ENCODE measurements around the gene TBX21.

TBX21 gene

GRCh38 chr17:47741109-47741792, 8.2 kb downstream of the TBX21 start:
- no CpG with 5 or more reads among the region's 11 CpGs for WGBS (ENCODE audit: extremely low coverage, insufficient coverage, low lambda C conversion rate)
- H3K9ac ChIP-seq (ENCODE audit: low read length): no peak overlapping the region
- DNase-seq: no peak

DNA sequence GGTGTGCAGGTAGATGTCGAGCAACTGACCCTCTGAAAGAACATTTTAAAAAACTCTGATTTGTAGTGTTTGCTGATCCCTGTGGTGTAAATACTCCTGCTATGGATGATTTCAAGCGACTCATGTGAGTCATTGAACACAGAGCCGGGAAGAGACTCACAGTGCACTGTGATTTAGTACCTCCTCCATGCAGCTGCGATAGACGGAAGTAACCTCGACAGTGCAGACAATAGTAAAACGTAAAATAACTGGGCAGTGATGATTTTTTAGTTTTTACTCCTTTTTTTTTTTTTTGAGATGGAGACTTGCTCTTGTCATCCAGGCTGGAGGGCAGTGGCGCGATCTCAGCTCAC, 8.7 kb downstream of the TBX21 start:
- Histone ChIP-seq H3K27ac (ENCODE audit: low read depth, low read length) (no peak overlapping the region), H3K56ac (ENCODE audit: low read length) (no peak overlapping the region), H3K18ac (ENCODE audit: low read length) (no peak overlapping the region), H3K9ac (ENCODE audit: low read length) (no peak overlapping the region), H2AK5ac (ENCODE audit: low read length) (no peak overlapping the region), H3K4me3 (ENCODE audit: low read length) (no peak overlapping the region), H3K4me1 (ENCODE audit: control insufficient read depth, low read depth, low read length) (no peaks in the 10 kb centered on the region), H3K4ac (ENCODE audit: low read depth, low read length) (no peak overlapping the region), H3K36me3 (ENCODE audit: control insufficient read depth, insufficient read depth, low read length) (no peaks in the 10 kb centered on the region), H3K23ac (ENCODE audit: low read length) (no peak overlapping the region), H3K4me2 (ENCODE audit: low read length) (no peak overlapping the region), H4K5ac (ENCODE audit: low read length) (no peak overlapping the region), H3K79me2 (ENCODE audit: control insufficient read depth, insufficient read depth, low read length) (no peaks in the 10 kb centered on the region), H3K79me1 (ENCODE audit: low read length) (no peaks in the 10 kb centered on the region), H4K8ac (ENCODE audit: low read depth, low read length) (no peak overlapping the region), H3K27me3 (ENCODE audit: insufficient read depth, low read length, poor library complexity) (no peaks in the 10 kb centered on the region), H2BK5ac (ENCODE audit: low read length) (no peak overlapping the region), H2BK15ac (replicated peaks; ENCODE audit: low read depth) (no peak overlapping the region), H2BK120ac (ENCODE audit: low read depth, low read length) (no peak overlapping the region)
- WGBS (ENCODE audit: extremely low coverage, insufficient coverage, low lambda C conversion rate): no CpG with 5 or more reads among the region's 9 CpGs
- no peak for DNase-seq

More at GRCh38 chr17:47741109-47741792, 8.2 kb downstream of the TBX21 start:
- no peak overlapping the region for H3K4ac ChIP-seq (ENCODE audit: low read depth, low read length)
- H2BK15ac ChIP-seq (replicated peaks; ENCODE audit: low read depth): no peak overlapping the region
- no peaks in the 10 kb centered on the region for H3K79me1 ChIP-seq (ENCODE audit: low read length)
- H3K4me2 ChIP-seq (ENCODE audit: low read length): no peak overlapping the region
- no peaks in the 10 kb centered on the region for H3K4me1 ChIP-seq (ENCODE audit: control insufficient read depth, low read depth, low read length)
- H3K79me2 ChIP-seq (ENCODE audit: control insufficient read depth, insufficient read depth, low read length): no peaks in the 10 kb centered on the region
- H2BK120ac ChIP-seq (ENCODE audit: low read depth, low read length): no peak overlapping the region
- H2BK5ac ChIP-seq (ENCODE audit: low read length): no peak overlapping the region
- no peak overlapping the region for H4K5ac ChIP-seq (ENCODE audit: low read length)
- no peak overlapping the region for H3K56ac ChIP-seq (ENCODE audit: low read length)
- no peak overlapping the region for H2AK5ac ChIP-seq (ENCODE audit: low read length)
- H3K4me3 ChIP-seq (ENCODE audit: low read length): no peak overlapping the region
- H3K27ac ChIP-seq (ENCODE audit: low read depth, low read length): no peak overlapping the region
- H3K18ac ChIP-seq (ENCODE audit: low read length): no peak overlapping the region
- no peaks in the 10 kb centered on the region for H3K36me3 ChIP-seq (ENCODE audit: control insufficient read depth, insufficient read depth, low read length)
- no peak overlapping the region for H3K23ac ChIP-seq (ENCODE audit: low read length)
- no peaks in the 10 kb centered on the region for H3K27me3 ChIP-seq (ENCODE audit: insufficient read depth, low read length, poor library complexity)
- no peak overlapping the region for H4K8ac ChIP-seq (ENCODE audit: low read depth, low read length)

DNA sequence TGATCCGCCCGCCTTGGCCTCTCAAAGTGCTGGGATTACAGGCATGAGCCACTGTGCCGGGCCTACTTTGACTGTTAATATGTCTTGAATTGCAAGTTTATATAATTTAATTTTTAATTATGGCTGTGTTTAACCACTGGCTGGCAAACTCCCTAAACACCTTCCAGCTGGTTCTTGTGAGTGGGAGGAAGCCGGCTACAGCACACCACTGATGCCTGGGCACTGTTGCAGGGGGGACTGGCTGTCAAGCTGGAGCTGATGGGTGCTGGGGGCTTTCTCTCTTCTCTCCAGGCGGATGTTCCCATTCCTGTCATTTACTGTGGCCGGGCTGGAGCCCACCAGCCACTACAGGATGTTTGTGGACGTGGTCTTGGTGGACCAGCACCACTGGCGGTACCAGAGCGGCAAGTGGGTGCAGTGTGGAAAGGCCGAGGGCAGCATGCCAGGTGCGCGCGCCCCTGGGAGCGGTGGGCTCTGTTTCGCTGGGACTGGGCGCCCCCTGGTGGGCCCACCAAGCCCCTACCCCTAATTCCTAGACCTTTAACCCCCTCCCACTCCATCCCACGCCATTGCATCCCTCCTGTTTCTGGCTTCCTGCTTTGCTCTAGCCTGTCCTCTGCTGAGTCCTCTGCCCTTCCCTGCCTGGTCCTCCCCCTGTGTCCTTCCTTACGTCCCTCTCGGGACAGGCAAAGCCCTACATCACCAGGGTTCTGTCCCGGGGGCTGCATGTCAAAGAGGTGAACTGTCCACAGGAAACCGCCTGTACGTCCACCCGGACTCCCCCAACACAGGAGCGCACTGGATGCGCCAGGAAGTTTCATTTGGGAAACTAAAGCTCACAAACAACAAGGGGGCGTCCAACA, 9.5 kb downstream of the TBX21 start:
- Histone ChIP-seq H2BK120ac (ENCODE audit: low read depth, low read length) (no peak overlapping the region), H2BK15ac (replicated peaks; ENCODE audit: low read depth) (no peak overlapping the region), H3K79me2 (ENCODE audit: control insufficient read depth, insufficient read depth, low read length) (no peaks in the 10 kb centered on the region), H2AK5ac (ENCODE audit: low read length) (no peak overlapping the region), H3K23ac (ENCODE audit: low read length) (no peak overlapping the region), H3K56ac (ENCODE audit: low read length) (peak overlapping the region; percentile 70), H3K36me3 (ENCODE audit: control insufficient read depth, insufficient read depth, low read length) (no peaks in the 10 kb centered on the region), H3K27me3 (ENCODE audit: insufficient read depth, low read length, poor library complexity) (no peaks in the 10 kb centered on the region), H3K4ac (ENCODE audit: low read depth, low read length) (no peak overlapping the region), H3K4me2 (ENCODE audit: low read length) (no peak overlapping the region), H4K5ac (ENCODE audit: low read length) (no peak overlapping the region), H3K9ac (ENCODE audit: low read length) (no peak overlapping the region), H3K27ac (ENCODE audit: low read depth, low read length) (no peak overlapping the region), H3K4me3 (ENCODE audit: low read length) (no peak overlapping the region), H3K18ac (ENCODE audit: low read length) (no peak overlapping the region), H3K4me1 (ENCODE audit: control insufficient read depth, low read depth, low read length) (no peaks in the 10 kb centered on the region), H3K79me1 (ENCODE audit: low read length) (no peaks in the 10 kb centered on the region), H2BK5ac (ENCODE audit: low read length) (no peak overlapping the region), H4K8ac (ENCODE audit: low read depth, low read length) (no peak overlapping the region)
- DNase-seq: peak; percentile 66
- no CpG with 5 or more reads among the region's 26 CpGs for WGBS (ENCODE audit: extremely low coverage, insufficient coverage, low lambda C conversion rate)

GRCh38 chr17:47744168-47745036, 11.4 kb downstream of the TBX21 start:
- H2AK5ac ChIP-seq (ENCODE audit: low read length): no peak overlapping the region
- H2BK120ac ChIP-seq (ENCODE audit: low read depth, low read length): no peak overlapping the region
- H3K56ac ChIP-seq (ENCODE audit: low read length): no peak overlapping the region
- no peak overlapping the region for H3K4ac ChIP-seq (ENCODE audit: low read depth, low read length)
- H3K36me3 ChIP-seq (ENCODE audit: control insufficient read depth, insufficient read depth, low read length): no peaks in the 10 kb centered on the region
- no peaks in the 10 kb centered on the region for H3K4me1 ChIP-seq (ENCODE audit: control insufficient read depth, low read depth, low read length)
- no CpG with 5 or more reads among the region's 22 CpGs for WGBS (ENCODE audit: extremely low coverage, insufficient coverage, low lambda C conversion rate)
- no peak overlapping the region for H4K8ac ChIP-seq (ENCODE audit: low read depth, low read length)
- no peak overlapping the region for H3K9ac ChIP-seq (ENCODE audit: low read length)
- no peak overlapping the region for H3K18ac ChIP-seq (ENCODE audit: low read length)
- no peak overlapping the region for H3K27ac ChIP-seq (ENCODE audit: low read depth, low read length)
- H3K79me2 ChIP-seq (ENCODE audit: control insufficient read depth, insufficient read depth, low read length): no peaks in the 10 kb centered on the region
- H3K23ac ChIP-seq (ENCODE audit: low read length): no peak overlapping the region
- H3K4me3 ChIP-seq (ENCODE audit: low read length): no peak overlapping the region
- H3K79me1 ChIP-seq (ENCODE audit: low read length): no peaks in the 10 kb centered on the region
- no peaks in the 10 kb centered on the region for H3K27me3 ChIP-seq (ENCODE audit: insufficient read depth, low read length, poor library complexity)
- H3K4me2 ChIP-seq (ENCODE audit: low read length): no peak overlapping the region
- no peak for DNase-seq
- H2BK5ac ChIP-seq (ENCODE audit: low read length): no peak overlapping the region
- no peak overlapping the region for H4K5ac ChIP-seq (ENCODE audit: low read length)
- H2BK15ac ChIP-seq (replicated peaks; ENCODE audit: low read depth): no peak overlapping the region

DNA sequence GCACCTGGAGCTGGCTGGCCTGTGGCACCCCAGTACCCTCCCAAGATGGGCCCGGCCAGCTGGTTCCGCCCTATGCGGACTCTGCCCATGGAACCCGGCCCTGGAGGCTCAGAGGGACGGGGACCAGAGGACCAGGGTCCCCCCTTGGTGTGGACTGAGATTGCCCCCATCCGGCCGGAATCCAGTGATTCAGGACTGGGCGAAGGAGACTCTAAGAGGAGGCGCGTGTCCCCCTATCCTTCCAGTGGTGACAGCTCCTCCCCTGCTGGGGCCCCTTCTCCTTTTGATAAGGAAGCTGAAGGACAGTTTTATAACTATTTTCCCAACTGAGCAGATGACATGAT, 12.0 kb downstream of the TBX21 start:
- H3K23ac ChIP-seq (ENCODE audit: low read length): no peak overlapping the region
- no peak overlapping the region for H4K5ac ChIP-seq (ENCODE audit: low read length)
- no peak overlapping the region for H3K56ac ChIP-seq (ENCODE audit: low read length)
- no peak overlapping the region for H3K18ac ChIP-seq (ENCODE audit: low read length)
- no peak overlapping the region for H2BK5ac ChIP-seq (ENCODE audit: low read length)
- DNase-seq: no peak
- H3K36me3 ChIP-seq (ENCODE audit: control insufficient read depth, insufficient read depth, low read length): no peaks in the 10 kb centered on the region
- H2BK120ac ChIP-seq (ENCODE audit: low read depth, low read length): no peak overlapping the region
- H3K27ac ChIP-seq (ENCODE audit: low read depth, low read length): no peak overlapping the region
- H3K79me1 ChIP-seq (ENCODE audit: low read length): no peaks in the 10 kb centered on the region
- H3K79me2 ChIP-seq (ENCODE audit: control insufficient read depth, insufficient read depth, low read length): no peaks in the 10 kb centered on the region
- H3K4ac ChIP-seq (ENCODE audit: low read depth, low read length): no peak overlapping the region
- no peak overlapping the region for H4K8ac ChIP-seq (ENCODE audit: low read depth, low read length)
- no peak overlapping the region for H2BK15ac ChIP-seq (replicated peaks; ENCODE audit: low read depth)
- H3K4me3 ChIP-seq (ENCODE audit: low read length): no peak overlapping the region
- no CpG with 5 or more reads among the region's 10 CpGs for WGBS (ENCODE audit: extremely low coverage, insufficient coverage, low lambda C conversion rate)
- no peak overlapping the region for H2AK5ac ChIP-seq (ENCODE audit: low read length)
- no peaks in the 10 kb centered on the region for H3K4me1 ChIP-seq (ENCODE audit: control insufficient read depth, low read depth, low read length)
- no peaks in the 10 kb centered on the region for H3K27me3 ChIP-seq (ENCODE audit: insufficient read depth, low read length, poor library complexity)
- H3K4me2 ChIP-seq (ENCODE audit: low read length): no peak overlapping the region
- no peak overlapping the region for H3K9ac ChIP-seq (ENCODE audit: low read length)

Data from mesendoderm (in vitro differentiated cells).